PC-9 (cell line): Measurements from ENCODE around the gene SERPIND1. TPM values are rescaled to one million over a fixed set of nuclear protein-coding genes. Genes with fewer than 3 reads are reported as not detected.

ENCODE experiments used
- BruUV-seq: library from RNA; stranded (reverse); fragments of 400-500 nt; replicated peaks from 2 replicates; lab custom pipeline; 2021; lab: Mats Ljungman, UMichigan
- CTCF ChIA-PET: fragments of 300-600 bp; sonication (Branson Sonifier 250); formaldehyde crosslinking; loops from one replicate; lab custom pipeline; 2022; ENCODE audit warnings: antibody characterized with exemption; lab: Charles Lee
- POLR2A ChIA-PET: fragments of 300-600 bp; sonication (Branson Sonifier 250); formaldehyde crosslinking; loops from one replicate; lab custom pipeline; 2022; ENCODE audit warnings: antibody characterized with exemption; ENCODE audit not compliant: unreplicated experiment; lab: Charles Lee
- DNase-seq, 2 experiments: peaks; one replicate each; pipeline versions ENCODE4 v3.0.0 to v3.0.0-alpha.2; 2015 to 2022; ENCODE audit warnings: mixed read lengths in 1 of 2
- H2AFZ ChIP-seq: fragments of 200-600 bp; sonication (generic); 2 replicates; pipeline ENCODE4 v1.8.1; 2017; ENCODE audit warnings: antibody characterized with exemption
- H3F3A ChIP-seq: fragments of 200-600 bp; sonication (generic); 2 replicates; pipeline ENCODE4 v1.8.1; 2017; ENCODE audit warnings: antibody characterized with exemption, mild to moderate bottlenecking, low read depth; ENCODE audit not compliant: insufficient read depth
- H3K27ac ChIP-seq: fragments of 200-600 bp; sonication (generic); 2 replicates; pipeline ENCODE4 v1.6.1; 2016; ENCODE audit warnings: mixed run types
- H3K27me3 ChIP-seq: fragments of 200-600 bp; sonication (generic); 2 replicates; pipeline ENCODE4 v1.6.1; 2016; ENCODE audit warnings: low read depth, mixed run types; ENCODE audit not compliant: insufficient read depth
- H3K36me3 ChIP-seq: fragments of 200-600 bp; sonication (generic); 2 replicates; pipeline ENCODE4 v1.6.1; 2016; ENCODE audit warnings: low read depth, mixed run types
- H3K4me1 ChIP-seq: fragments of 200-600 bp; sonication (generic); replicated peaks from 2 replicates; pipeline ENCODE4 v1.6.1; 2016; ENCODE audit warnings: mixed run types; ENCODE audit not compliant: insufficient read depth
- H3K4me2 ChIP-seq: fragments of 200-600 bp; sonication (generic); 2 replicates; pipeline ENCODE4 v1.6.1; 2017; ENCODE audit warnings: mixed run types
- H3K4me3 ChIP-seq: fragments of 200-600 bp; sonication (generic); 2 replicates; pipeline ENCODE4 v1.6.1; 2016; ENCODE audit warnings: mixed run types
- H3K79me2 ChIP-seq: fragments of 200-600 bp; sonication (generic); 2 replicates; pipeline ENCODE4 v1.6.1; 2017; ENCODE audit warnings: low read depth, mixed run types
- H3K9me2 ChIP-seq: fragments of 200-600 bp; sonication (generic); 2 replicates; pipeline ENCODE4 v1.8.1; 2017; ENCODE audit warnings: mild to moderate bottlenecking; ENCODE audit not compliant: insufficient read depth
- H3K9me3 ChIP-seq: fragments of 200-600 bp; sonication (generic); 2 replicates; pipeline ENCODE4 v1.8.1; 2016; ENCODE audit warnings: low read depth; ENCODE audit not compliant: insufficient read depth
- H4K20me1 ChIP-seq: fragments of 200-600 bp; sonication (generic); 2 replicates; pipeline ENCODE4 v1.8.1; 2017; ENCODE audit not compliant: insufficient read depth
- EZH2 ChIP-seq: fragments of 200-600 bp; sonication (generic); IDR thresholded peaks from 2 replicates; pipeline ENCODE4 v1.8.0; 2017; ENCODE audit warnings: antibody characterized with exemption, low read depth
- intact Hi-C: fragments of 100-400 bp; cut with micrococcal nuclease; formaldehyde crosslinking; loops from one replicate; pipeline ENCODE4 v1.10.0; 2022; ENCODE audit not compliant: unreplicated experiment
- total RNA-seq: library from RNA; stranded (reverse); gene quantifications from 2 replicates; pipeline ENCODE4 v1.2.3, GENCODE V29; 2021
- TF ChIP-seq, protein P1 (sequence below): fragments of 200-600 bp; sonication (generic); conservative IDR thresholded peaks from 2 replicates; pipeline ENCODE4 v1.6.1; 2017; ENCODE audit warnings: mixed run types, antibody characterized with exemption, mild to moderate bottlenecking, moderate library complexity

SERPIND1 gene
- total RNA-seq, 1 experiment from 2014 or later = not detected

DNA sequence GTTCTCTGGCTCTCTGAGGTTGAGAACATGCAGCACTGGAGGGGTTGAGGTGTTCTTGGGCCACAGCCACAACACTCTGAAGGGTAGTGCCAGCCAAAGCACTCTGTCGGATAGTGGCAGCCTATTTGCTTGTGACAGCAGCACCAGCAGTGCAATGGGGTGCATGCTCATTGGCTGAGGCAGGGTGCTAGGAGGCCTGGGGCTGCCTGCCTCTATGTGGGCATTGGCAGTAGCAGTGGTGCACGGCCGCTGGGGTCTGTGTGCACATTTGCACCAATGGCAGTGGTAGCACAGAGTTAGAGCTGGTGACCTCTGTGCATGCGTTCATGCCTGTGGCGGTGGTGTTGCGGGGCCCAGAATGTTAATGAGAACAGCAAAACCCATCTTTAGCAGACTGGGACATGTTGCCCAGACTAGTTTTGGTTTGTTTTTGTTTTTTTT, 59.3 kb downstream of the SERPIND1 start:
- no peaks in the 10 kb centered on the region for H4K20me1 ChIP-seq
- intact Hi-C loops = no loop called here
- H3K36me3 ChIP-seq = no peaks in the 10 kb centered on the region
- ChIA-PET CTCF (no interaction called here), POLR2A (no interaction called here)
- no peak overlapping the region for H3K27ac ChIP-seq
- H3K4me3 ChIP-seq = no peak overlapping the region
- H3K4me1 ChIP-seq = no peaks in the 10 kb centered on the region
- TF ChIP-seq EZH2 = no peak
- TF ChIP-seq, protein P1, sequence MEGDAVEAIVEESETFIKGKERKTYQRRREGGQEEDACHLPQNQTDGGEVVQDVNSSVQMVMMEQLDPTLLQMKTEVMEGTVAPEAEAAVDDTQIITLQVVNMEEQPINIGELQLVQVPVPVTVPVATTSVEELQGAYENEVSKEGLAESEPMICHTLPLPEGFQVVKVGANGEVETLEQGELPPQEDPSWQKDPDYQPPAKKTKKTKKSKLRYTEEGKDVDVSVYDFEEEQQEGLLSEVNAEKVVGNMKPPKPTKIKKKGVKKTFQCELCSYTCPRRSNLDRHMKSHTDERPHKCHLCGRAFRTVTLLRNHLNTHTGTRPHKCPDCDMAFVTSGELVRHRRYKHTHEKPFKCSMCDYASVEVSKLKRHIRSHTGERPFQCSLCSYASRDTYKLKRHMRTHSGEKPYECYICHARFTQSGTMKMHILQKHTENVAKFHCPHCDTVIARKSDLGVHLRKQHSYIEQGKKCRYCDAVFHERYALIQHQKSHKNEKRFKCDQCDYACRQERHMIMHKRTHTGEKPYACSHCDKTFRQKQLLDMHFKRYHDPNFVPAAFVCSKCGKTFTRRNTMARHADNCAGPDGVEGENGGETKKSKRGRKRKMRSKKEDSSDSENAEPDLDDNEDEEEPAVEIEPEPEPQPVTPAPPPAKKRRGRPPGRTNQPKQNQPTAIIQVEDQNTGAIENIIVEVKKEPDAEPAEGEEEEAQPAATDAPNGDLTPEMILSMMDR = no peak
- H3K9me2 ChIP-seq = no peaks in the 10 kb centered on the region
- no peak overlapping the region for H2AFZ ChIP-seq
- H3K27me3 ChIP-seq = no peaks in the 10 kb centered on the region
- H3K9me3 ChIP-seq = no peaks in the 10 kb centered on the region
- BruUV-seq = no TSS peak
- DNase-seq = no peak
- H3F3A ChIP-seq = no peaks in the 10 kb centered on the region
- no peak overlapping the region for H3K4me2 ChIP-seq
- no peaks in the 10 kb centered on the region for H3K79me2 ChIP-seq

DNA sequence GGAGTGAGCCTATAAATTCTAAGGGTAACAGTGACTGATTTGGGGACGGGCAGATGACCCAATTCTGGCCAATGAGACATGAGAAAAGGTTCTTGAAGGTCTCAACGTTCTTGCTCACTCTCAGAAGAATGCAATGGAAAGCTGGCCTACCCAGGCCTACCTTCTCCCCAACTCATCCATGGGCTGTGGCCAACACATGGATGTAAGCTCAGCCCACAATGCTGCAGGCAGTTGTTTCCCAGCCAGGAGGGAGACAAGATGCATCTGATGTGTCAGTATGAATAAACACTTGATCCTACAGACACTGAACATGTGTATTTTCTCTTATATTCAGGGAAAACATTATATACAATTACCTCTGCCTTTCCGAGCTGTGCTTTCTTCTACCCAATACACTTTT, 60.3 kb downstream of the SERPIND1 start:
- no peaks in the 10 kb centered on the region for H4K20me1 ChIP-seq
- no peak overlapping the region for H3K4me2 ChIP-seq
- CTCF ChIA-PET = no interaction called here
- TF ChIP-seq, protein P1 = no peak
- no peak for TF ChIP-seq EZH2
- no TSS peak for BruUV-seq
- no peak overlapping the region for H3K27ac ChIP-seq
- H3K4me3 ChIP-seq = no peak overlapping the region
- H2AFZ ChIP-seq = no peak overlapping the region
- intact Hi-C loops = no loop called here
- POLR2A ChIA-PET = no interaction called here
- H3K9me2 ChIP-seq = no peaks in the 10 kb centered on the region
- H3K27me3 ChIP-seq = no peaks in the 10 kb centered on the region
- H3K9me3 ChIP-seq = no peaks in the 10 kb centered on the region
- H3F3A ChIP-seq = no peaks in the 10 kb centered on the region
- no peak for DNase-seq
- H3K4me1 ChIP-seq = no peaks in the 10 kb centered on the region
- H3K79me2 ChIP-seq = no peaks in the 10 kb centered on the region
- no peaks in the 10 kb centered on the region for H3K36me3 ChIP-seq

DNA sequence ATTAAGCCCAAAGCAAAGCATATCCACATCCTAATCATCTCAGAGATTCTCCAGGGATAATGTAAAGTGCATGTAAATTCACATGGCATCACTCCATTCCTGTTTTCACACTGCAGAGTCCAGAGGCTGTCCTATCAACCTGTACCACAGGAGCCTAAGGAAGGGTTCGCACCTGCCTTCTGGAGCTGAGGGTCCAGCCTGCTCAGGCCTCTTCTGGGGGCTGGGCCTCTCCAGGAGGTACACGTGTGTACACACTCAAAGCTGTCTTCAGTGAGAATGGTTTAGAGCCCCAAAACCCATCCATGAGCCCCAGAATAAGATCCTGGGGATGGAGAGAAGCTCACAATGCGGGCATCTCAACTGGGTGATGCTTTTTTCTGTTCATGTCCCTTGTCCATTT, 60.8 kb downstream of the SERPIND1 start:
- no peak overlapping the region for H3K27ac ChIP-seq
- intact Hi-C loops = no loop called here
- H3F3A ChIP-seq = no peaks in the 10 kb centered on the region
- no peaks in the 10 kb centered on the region for H3K36me3 ChIP-seq
- no peak for DNase-seq
- no peaks in the 10 kb centered on the region for H3K9me2 ChIP-seq
- no peaks in the 10 kb centered on the region for H3K4me1 ChIP-seq
- no peaks in the 10 kb centered on the region for H3K9me3 ChIP-seq
- TF ChIP-seq, protein P1 = no peak
- no peak for TF ChIP-seq EZH2
- H2AFZ ChIP-seq = no peak overlapping the region
- ChIA-PET CTCF (interaction anchor here (0.7 kb wide), 1 partner anchor 268 kb away, joined by 6 read pairs; no protein-coding TSS in a partner anchor), POLR2A (no interaction called here)
- H3K27me3 ChIP-seq = no peaks in the 10 kb centered on the region
- H3K79me2 ChIP-seq = no peaks in the 10 kb centered on the region
- H3K4me2 ChIP-seq = no peak overlapping the region
- no peaks in the 10 kb centered on the region for H4K20me1 ChIP-seq
- no TSS peak for BruUV-seq
- no peak overlapping the region for H3K4me3 ChIP-seq

Other genes with a start within 250 kb of the SERPIND1 start
- gene PI4KA, start 84.7 kb downstream of the SERPIND1 start, total RNA-seq = 24.7 and 27.9 TPM in 2 replicates
- gene SNAP29, start 84.9 kb downstream of the SERPIND1 start, total RNA-seq = 13.5 and 17.8 TPM in 2 replicates
- 45.8 and 49.7 TPM in 2 replicates for gene CRKL, start 143.3 kb downstream of the SERPIND1 start, total RNA-seq
- 6.9 and 7.4 TPM in 2 replicates for gene AIFM3, start 193.1 kb downstream of the SERPIND1 start, total RNA-seq
- 23.2 and 23.4 TPM in 2 replicates for gene LZTR1, start 208.2 kb downstream of the SERPIND1 start, total RNA-seq
- gene THAP7, start 228.0 kb downstream of the SERPIND1 start, total RNA-seq = 16.4 and 17.0 TPM in 2 replicates
- 2.4 and 2.7 TPM in 2 replicates for gene P2RX6, start 241.1 kb downstream of the SERPIND1 start, total RNA-seq